Keratinocyte (primary cell): Measurements from ENCODE around the gene NRP1.

Source experiments
- EZH2 ChIP-seq: IDR thresholded peaks from one replicate; pipeline ENCODE4 v1.6.1; 2012; ENCODE audit warnings: inconsistent platforms, mild to moderate bottlenecking, low read length, moderate library complexity
- TF ChIP-seq, protein P1 (sequence below), 3 experiments: IDR thresholded peaks in 1 of 3; conservative IDR thresholded peaks in 1 of 3; optimal IDR thresholded peaks in 1 of 3; 2 replicates in 2 of 3; 3 replicates in 1 of 3; pipeline versions ENCODE3 to v1.5.1; 2011; ENCODE audit warnings: low read length in 3 of 3, mild to moderate bottlenecking in 3 of 3, moderate library complexity in 2 of 3, control low read depth in 1 of 3, inconsistent platforms in 1 of 3; ENCODE audit not compliant: insufficient read depth in 2 of 3; ENCODE audit errors: extremely low read depth in 1 of 3

DNA sequence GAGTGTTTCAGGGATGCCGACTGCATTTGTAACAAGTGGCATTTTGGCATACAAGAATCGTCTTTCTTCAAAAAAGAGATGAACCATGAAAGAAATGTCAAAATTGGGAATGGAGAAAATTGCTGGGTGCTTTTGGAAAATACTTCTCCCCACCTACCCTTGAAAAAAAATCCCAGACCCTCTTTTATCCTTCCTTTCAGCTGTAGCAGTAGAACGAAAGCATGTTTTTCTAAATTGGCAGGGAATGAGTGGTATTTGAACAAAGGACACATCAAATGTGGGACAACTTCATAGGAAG is 187.5 kb downstream of the NRP1 start:
- TF ChIP-seq, protein P1, sequence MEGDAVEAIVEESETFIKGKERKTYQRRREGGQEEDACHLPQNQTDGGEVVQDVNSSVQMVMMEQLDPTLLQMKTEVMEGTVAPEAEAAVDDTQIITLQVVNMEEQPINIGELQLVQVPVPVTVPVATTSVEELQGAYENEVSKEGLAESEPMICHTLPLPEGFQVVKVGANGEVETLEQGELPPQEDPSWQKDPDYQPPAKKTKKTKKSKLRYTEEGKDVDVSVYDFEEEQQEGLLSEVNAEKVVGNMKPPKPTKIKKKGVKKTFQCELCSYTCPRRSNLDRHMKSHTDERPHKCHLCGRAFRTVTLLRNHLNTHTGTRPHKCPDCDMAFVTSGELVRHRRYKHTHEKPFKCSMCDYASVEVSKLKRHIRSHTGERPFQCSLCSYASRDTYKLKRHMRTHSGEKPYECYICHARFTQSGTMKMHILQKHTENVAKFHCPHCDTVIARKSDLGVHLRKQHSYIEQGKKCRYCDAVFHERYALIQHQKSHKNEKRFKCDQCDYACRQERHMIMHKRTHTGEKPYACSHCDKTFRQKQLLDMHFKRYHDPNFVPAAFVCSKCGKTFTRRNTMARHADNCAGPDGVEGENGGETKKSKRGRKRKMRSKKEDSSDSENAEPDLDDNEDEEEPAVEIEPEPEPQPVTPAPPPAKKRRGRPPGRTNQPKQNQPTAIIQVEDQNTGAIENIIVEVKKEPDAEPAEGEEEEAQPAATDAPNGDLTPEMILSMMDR (optimal IDR thresholded peaks at IDR 0.05 in 1 of 3, IDR thresholded peaks at IDR 0.05 in 1 of 3, conservative IDR thresholded peaks at IDR 0.05 in 1 of 3; ENCODE audit: extremely low read depth in 1 of 3, insufficient read depth in 2 of 3, low read length in 3 of 3), result no peak
- no peak for TF ChIP-seq EZH2
